22Rv1 (cell line): Measurements from ENCODE around the gene PRODH2.
"Not testable (repeated sequence)": the region's sequence is repeated elsewhere in the genome, so short reads cannot be mapped to it uniquely, and the experiment has no call there.

Experiments
- H3K27ac ChIP-seq: fragments of 450-650 bp; 2 replicates; pipeline ENCODE4 v1.5.1; 2017
- CTCF ChIP-seq: fragments of 450-650 bp; IDR thresholded peaks from 2 replicates; pipeline ENCODE4 v1.5.1; 2017; ENCODE audit warnings: mild to moderate bottlenecking
- ZFX ChIP-seq: fragments of 450-650 bp; IDR thresholded peaks from 2 replicates; pipeline ENCODE4 v1.6.1; 2017; ENCODE audit warnings: antibody characterized with exemption, borderline replicate concordance

Gene PRODH2

GRCh38 chr19:35805526-35806102 is 7.0 kb downstream of the PRODH2 start:
- H3K27ac ChIP-seq: no peak overlapping the region

GRCh38 chr19:35801828-35802227 is 10.8 kb downstream of the PRODH2 start:
- TF ChIP-seq ZFX (no peak), CTCF (no peak)
- no peak overlapping the region for H3K27ac ChIP-seq

More at GRCh38 chr19:35805526-35806102, 7.0 kb downstream of the PRODH2 start:
- TF ChIP-seq CTCF: no peak
- no peak for TF ChIP-seq ZFX

GRCh38 chr19:35797663-35798062 is 15.0 kb downstream of the PRODH2 start:
- no peak overlapping the region for H3K27ac ChIP-seq
- TF ChIP-seq CTCF (no peak), ZFX (no peak)

- H3K27ac ChIP-seq: no peak overlapping the region
- TF ChIP-seq CTCF (no peak), ZFX (no peak)
Measured at GRCh38 chr19:35796645-35797542, 15.8 kb downstream of the PRODH2 start.

GRCh38 chr19:35795564-35795963 is 17.1 kb downstream of the PRODH2 start:
- not testable (repeated sequence) for H3K27ac ChIP-seq

- no peak overlapping the region for H3K27ac ChIP-seq
- no peak for TF ChIP-seq ZFX
- no peak for TF ChIP-seq CTCF
Measured at GRCh38 chr19:35793381-35794165, 19.1 kb downstream of the PRODH2 start.

GRCh38 chr19:35792888-35793287 is 19.8 kb downstream of the PRODH2 start:
- H3K27ac ChIP-seq: no peak overlapping the region
- no peak for TF ChIP-seq CTCF
- TF ChIP-seq ZFX: no peak
